GM19023 (cell line): Measurements from ENCODE around the gene FOLR1.
"Not testable (repeated sequence)": the region's sequence is repeated elsewhere in the genome, so short reads cannot be mapped to it uniquely, and the experiment has no call there.

Experiments
- ATAC-seq: cut with Tn5 transposase; IDR thresholded peaks from one replicate; pipeline ENCODE4 v1.9.1; 2021; ENCODE audit warnings: mild to moderate bottlenecking, moderate library complexity; ENCODE audit not compliant: unreplicated experiment

The FOLR1 gene

GRCh38 chr11:72191961-72192381, at the start of gene FOLR1:
Gene FOLR1 (plus strand): TSS chr11:72192140. CDS start chr11:72192174, 34 bp downstream.
- ATAC-seq, result no peak

- not testable (repeated sequence) for ATAC-seq
Measured at GRCh38 chr11:72142543-72142942, 49.4 kb upstream of the FOLR1 start.

DNA sequence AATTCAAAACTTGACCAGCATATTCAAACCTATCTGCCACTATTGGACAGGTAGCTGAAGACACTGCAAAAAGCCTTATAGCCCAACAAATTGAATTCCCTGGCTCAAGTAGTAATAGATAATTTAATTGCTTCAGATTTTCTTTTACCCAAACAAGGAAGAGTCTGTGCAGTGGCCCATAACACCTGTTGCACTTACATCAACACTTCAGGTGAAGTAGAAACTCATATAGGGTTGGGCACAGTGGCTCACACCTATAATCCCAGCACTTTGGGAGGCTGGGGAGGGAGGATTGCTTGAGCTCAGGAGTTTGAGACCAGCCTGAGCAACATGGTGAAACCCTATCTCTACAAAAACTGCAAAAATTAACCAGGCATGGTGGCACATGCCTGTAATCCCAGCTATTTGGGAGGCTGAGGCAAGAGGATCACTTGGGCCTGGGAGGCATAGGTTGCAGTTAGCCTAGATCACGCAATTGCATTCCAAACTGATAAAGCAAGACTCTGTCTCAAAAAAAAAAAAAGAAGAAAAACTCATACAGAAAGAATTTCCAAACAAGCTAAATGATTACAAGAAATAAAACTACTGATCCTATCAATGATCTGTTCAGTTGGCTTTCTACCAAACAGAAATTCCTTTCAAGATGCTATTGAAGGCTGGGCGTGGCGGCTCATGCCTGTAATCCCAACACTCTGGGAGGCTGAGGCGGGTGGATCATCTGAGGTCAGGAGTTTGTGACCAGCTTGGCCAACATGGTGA, 47.0 kb upstream of the FOLR1 start:
- ATAC-seq, result no peak

GRCh38 chr11:72146625-72147024, 45.3 kb upstream of the FOLR1 start:
- ATAC-seq, result no peak

GRCh38 chr11:72150882-72151281, 41.1 kb upstream of the FOLR1 start:
- ATAC-seq, result no peak

DNA sequence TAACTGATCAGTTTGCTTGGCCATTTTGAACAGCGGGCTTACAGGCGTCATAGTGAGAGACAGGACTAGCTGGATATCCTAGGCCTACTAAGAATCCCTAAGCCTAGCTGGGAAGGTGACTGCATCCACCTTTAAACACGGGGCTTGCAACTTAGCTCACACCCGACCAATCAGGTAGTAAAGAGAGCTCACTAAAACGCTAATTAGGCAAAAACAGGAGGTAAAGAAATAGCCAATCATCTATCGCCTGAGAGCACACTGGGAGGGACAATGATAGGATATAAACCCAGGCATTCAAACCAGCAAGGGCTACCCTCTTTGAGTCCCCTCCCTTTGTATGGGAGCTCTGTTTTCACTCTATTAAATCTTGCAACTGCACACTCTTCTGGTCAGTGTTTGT, 38.1 kb upstream of the FOLR1 start:
- ATAC-seq, result not testable (repeated sequence)

DNA sequence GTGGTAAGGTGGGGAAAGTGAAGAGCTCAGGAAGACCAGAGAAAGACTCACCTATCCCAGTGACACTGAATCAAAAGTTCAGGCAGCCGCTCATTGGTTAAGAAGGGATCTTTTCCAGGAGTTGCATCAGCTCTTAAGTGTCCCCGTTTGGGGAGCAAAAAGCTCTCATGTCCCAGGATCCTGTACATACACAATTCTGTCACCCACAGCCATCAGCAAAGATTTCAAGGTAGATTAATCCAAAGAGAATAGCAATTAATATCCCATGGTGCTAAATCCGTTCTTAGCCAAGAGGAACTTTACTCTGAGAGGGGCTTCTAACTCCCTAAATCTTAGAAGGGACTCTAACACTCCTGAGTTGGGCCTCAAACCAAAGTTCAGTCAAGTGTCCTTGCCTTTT, 37.1 kb upstream of the FOLR1 start:
- no peak for ATAC-seq

DNA sequence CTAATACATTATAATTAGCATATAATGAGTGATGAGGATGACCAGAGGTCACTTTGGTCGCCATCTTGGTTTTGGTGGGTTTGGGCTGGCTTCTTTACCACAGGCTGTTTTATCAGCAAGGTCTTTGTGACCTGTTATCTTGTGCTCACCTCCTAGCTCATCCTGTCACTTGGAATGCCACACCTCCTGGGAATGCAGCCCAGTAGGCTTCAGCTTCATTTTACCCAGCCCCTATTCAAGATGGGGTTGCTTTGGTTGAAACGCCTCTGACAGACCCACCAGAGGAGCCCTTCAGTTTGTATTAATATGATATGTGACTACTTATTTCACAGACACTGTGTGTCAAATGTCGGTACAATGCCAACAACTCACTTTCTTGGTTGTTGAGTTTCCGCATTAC, 36.2 kb upstream of the FOLR1 start:
- ATAC-seq, result no peak

DNA sequence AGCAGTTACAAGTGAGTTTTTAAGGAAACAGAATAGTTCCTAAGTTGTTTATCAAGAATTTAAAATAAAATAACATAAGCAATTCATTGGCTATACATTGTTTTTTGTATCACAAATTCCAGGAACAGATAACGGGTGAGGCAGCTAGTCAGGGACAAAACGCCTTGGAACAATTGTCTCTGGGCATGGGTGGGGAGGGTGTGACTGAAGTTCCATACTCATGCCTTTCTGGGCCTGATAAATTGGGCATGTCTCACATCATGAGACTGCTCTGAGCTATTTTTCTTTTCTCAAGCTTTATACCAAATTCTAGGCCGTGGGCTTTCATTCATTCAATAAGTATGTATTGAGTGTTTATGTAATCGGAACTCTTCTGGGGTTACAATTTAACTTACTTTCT, 34.8 kb upstream of the FOLR1 start:
- ATAC-seq, result no peak

DNA sequence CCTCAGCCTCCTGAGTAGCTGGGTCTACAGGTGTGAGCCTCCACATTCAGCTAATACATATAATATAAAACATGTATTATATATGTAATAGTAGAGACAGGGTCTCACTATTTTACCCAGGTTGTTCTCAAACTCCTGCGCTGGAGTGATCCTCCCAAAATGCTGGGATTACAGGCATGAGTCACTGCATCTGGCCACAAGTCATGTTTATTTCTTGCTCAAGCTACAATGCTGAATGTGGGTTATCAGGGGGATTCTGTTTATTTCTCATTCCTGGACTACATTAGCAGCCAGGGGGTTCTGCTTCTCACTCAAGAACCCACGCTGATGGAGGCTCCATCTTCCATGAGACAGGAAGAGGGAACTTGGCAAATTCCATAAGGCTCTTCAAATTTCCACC, 31.6 kb upstream of the FOLR1 start:
- ATAC-seq, result no peak

DNA sequence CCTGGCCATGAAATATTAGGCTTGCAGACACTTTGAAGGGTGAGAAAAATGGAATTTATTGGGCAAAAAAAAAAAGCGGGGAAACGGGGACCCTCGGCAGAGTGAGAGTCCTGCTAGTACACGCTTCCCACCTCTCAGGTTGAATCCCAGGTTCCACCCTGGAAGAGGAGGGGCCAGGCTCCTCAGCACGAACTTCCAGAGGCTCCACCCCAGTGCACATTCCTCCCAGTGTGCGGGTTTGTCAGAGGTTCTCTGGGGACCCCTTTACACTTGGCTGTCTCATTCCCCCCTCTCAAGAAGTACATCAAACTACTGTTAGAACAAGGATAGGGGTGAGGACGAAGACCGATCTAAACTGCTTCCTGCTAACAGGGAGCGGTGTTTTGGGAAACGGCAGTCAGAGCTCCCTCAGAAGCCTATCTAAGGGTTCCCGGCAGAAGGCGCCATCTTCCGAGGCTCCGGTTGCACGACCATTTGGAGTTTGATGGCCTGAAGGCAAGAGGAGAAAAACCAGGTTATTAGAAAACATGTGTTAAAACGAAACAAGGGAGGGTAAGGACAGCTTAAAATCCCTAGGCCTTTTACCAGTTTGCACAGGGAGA, 28.9 kb upstream of the FOLR1 start:
- no peak for ATAC-seq

- not testable (repeated sequence) for ATAC-seq
Measured at GRCh38 chr11:72164187-72164586, 27.8 kb upstream of the FOLR1 start.

- not testable (repeated sequence) for ATAC-seq
Measured at GRCh38 chr11:72169046-72169555, 22.8 kb upstream of the FOLR1 start.

GRCh38 chr11:72169754-72170153, 22.2 kb upstream of the FOLR1 start:
- ATAC-seq, result not testable (repeated sequence)

DNA sequence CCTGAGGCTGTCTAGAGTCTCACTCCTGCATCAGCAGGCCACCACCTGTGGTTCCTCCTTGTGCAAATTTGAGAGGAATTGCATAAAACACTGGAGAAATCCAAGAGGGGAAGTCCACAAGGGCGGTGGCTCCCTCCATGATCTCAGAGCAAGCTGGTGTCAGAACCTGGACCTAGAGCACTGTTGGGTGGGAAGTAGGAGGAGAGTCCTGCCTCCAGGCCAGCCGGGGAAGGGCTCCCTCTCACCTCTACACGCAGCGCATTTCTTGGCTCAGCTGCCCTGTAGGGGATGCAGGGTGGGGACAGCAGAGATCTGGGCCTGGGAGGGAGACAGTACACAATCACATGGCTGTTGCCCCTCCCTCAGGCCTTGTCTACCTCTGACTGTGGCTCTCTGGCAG, 19.9 kb upstream of the FOLR1 start:
- ATAC-seq, result not testable (repeated sequence)

DNA sequence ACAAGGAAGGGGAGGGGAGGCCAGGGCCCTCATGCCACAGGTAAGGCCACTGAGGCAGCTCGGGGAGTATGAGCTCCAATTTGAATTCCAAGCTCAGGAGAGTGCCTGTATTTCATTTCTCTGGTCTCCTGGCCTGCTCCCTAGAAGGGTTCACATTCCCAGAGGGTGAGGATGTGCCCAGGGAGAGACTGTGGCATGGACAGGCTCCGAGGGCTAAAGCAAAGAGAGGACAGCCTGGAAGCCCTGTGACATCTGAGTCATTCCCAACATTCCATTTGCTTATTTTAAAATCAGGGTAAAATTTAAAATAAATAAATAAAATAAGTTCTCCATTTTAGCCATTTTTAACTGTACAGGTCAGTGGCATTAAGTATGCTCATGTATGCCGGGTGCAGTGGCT, 18.6 kb upstream of the FOLR1 start:
- no peak for ATAC-seq

- no peak for ATAC-seq
Measured at GRCh38 chr11:72174302-72175070, 17.5 kb upstream of the FOLR1 start.

- no peak for ATAC-seq
Measured at GRCh38 chr11:72177656-72178055, 14.3 kb upstream of the FOLR1 start.

DNA sequence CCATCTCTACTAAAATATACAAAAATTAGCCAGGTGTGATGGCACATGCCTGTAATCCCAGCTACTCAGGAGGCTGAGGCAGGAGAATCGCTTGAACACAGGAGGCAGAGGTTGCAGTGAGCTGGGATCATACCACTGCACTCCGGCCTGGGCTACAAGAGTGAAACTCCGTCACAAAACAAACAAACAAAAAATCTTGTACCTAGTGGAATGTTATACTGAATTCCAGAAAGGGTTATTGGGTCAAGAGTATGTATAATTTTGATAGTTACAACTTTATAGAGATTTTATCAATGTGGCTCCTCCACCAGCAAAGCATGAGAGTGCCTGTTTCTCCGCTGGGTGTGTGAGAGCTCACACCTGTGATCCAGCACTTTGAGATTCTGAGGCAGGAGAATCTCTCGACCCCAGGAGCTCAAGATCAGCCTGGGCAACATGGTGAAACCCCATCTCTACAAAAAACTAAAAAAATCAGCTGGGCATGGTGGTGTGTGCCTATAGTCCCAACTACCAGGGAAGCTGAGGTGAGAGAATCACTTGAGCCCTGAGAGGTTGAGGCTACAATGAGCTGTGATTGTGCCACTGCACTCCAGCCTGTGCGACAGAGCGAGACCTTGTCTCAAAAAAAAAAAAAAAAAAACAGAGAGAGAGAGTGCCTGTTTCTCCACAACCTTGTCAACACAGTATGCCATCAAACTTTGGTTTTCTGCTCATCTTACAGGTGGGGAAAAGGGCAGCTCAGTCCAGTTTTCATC, 12.7 kb upstream of the FOLR1 start:
- no peak for ATAC-seq

DNA sequence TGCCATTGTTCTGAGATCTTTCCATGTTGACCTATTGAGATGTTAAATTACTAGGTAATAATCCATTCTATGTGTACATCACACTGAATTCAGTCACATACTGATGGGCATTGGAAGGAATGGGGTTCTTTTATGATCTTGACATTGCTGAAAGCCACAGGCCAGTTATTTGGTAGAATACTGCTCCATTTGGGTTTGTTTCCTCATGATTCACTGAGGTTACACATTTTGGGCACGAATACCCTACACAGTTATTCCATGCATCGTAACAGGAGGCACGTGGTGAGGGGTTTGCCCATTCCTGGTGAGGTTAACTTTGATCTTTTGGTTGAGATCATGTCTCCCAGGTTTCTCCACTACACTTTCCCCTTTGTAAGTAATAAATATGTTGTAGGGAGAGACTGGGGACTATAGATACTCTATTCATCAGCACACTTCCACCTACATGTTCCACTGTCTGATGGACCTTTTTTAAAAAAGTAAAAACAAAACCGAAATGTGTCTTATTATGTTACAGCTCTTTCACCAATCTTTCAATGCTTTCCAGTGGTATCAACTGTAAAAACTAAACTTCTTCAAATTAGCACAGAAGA, 12.0 kb upstream of the FOLR1 start:
- no peak for ATAC-seq
